A549 treated with AZD9567 at 1 μM for 4 hours (cell line): ENCODE measurements around the gene RNF43. TPM values are rescaled to one million over a fixed set of nuclear protein-coding genes. Genes with fewer than 3 reads are reported as not detected.

Experiments
- total RNA-seq: library from RNA; stranded (reverse); fragments of 200-300 nt; extraction: Qiagen RNA extraction; gene quantifications from 5 replicates; pipeline ENCODE4 v1.2.3, GENCODE V29; 2022; ENCODE audit not compliant: insufficient read depth

RNF43 gene
- 0.11 to 0.45 TPM (median 0.13 TPM) in 4 of 5 replicates, not detected in the other for total RNA-seq

DNA sequence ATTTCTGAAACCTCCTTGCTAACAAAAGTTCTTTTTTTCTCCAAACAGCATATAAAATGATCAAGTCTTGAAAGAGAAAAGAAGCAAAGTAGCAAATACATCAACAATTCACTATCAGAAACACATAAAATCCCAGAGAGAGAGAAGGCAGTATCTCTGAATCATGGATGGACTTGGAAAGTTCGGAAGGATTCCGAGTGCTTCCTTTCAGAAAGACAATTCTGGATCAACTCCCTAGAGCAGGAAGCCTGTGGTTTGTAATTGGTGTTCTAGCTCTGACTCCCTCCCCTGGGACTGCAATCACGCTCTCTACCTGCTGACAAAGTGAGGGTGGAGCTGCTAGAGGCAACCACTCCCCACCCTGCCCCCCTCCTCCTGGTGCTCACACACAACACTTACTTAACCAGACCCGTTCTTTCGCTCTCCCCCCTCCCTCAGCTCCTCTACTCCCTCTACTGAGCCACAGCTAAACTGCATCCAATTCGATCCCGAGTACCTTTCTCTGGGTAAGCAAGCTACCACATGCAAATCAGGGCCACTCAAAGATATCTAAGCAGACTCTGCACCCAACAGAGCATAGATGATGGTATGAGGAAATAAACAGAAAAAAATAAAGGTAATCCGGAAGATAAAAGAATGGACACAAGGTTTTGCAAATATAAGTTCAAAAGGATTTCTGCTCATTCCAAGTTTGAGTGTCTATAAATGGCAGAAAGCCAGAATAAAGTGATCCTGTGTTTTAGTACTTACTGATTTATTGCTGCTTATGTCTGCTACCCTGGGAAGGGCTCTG is at the start of gene RNF43:
Gene RNF43 (minus strand): TSS at position 235 of the 793 bp plus-strand sequence. CDS start 1,957 bp downstream, outside the sequence.

Other genes starting within 250 kb of the RNF43 start
- not detected in 5 replicates for gene EPX, start 224.8 kb downstream of the RNF43 start, total RNA-seq
- 9.7 to 12.7 TPM (median 11.3 TPM) in 5 replicates for gene MKS1, start 198.3 kb downstream of the RNF43 start, total RNA-seq
- not detected in 5 replicates for gene LPO, start 178.9 kb downstream of the RNF43 start, total RNA-seq
- gene MPO, start 136.6 kb downstream of the RNF43 start, total RNA-seq, result not detected in 5 replicates
- 0.02 TPM in 1 of 5 replicates, not detected in the others for gene TSPOAP1, start 88.7 kb downstream of the RNF43 start, total RNA-seq
- 108 to 163 TPM (median 152 TPM) in 5 replicates for gene SUPT4H1, start 65.3 kb downstream of the RNF43 start, total RNA-seq
- gene HSF5, start 70.9 kb upstream of the RNF43 start, total RNA-seq, result not detected in 5 replicates
- gene MTMR4, start 97.1 kb upstream of the RNF43 start, total RNA-seq, result 6.4 to 10.9 TPM (median 8.3 TPM) in 5 replicates